Central memory CD8-positive, alpha-beta T cell (primary cell): Measurements from ENCODE around the gene SEMA5A.

ENCODE experiments used
- ATAC-seq: fragments of 150-1000 bp; cut with Tn5 transposase; replicated peaks from 2 replicates; pipeline ENCODE4 v1.10.0; 2022; ENCODE audit warnings: mild to moderate bottlenecking, moderate FRiP score, moderate number of reproducible peaks; ENCODE audit not compliant: poor library complexity, severe bottlenecking; ENCODE audit errors: extremely low read depth
- DNase-seq, 2 donors: peaks; one replicate each; pipeline ENCODE4 v3.0.0; 2021; ENCODE audit warnings: low spot score in 2 of 2
- H3K27ac Mint-ChIP-seq: one replicate; pipeline ENCODE4 v1.8.0; 2022; ENCODE audit warnings: low read depth, mild to moderate bottlenecking, moderate library complexity, mixed read lengths
- H3K27me3 Mint-ChIP-seq: one replicate; pipeline ENCODE4 v1.8.0; 2022; ENCODE audit warnings: mixed read lengths
- H3K36me3 Mint-ChIP-seq: one replicate; pipeline ENCODE4 v1.8.0; 2022; ENCODE audit warnings: mild to moderate bottlenecking, moderate library complexity, mixed read lengths; ENCODE audit not compliant: insufficient read depth
- H3K4me1 Mint-ChIP-seq: one replicate; pipeline ENCODE4 v1.8.0; 2022; ENCODE audit warnings: mixed read lengths
- H3K4me3 Mint-ChIP-seq: one replicate; pipeline ENCODE4 v1.8.0; 2022; ENCODE audit warnings: mild to moderate bottlenecking, moderate library complexity, mixed read lengths
- H3K9me3 Mint-ChIP-seq: one replicate; pipeline ENCODE4 v1.8.0; 2022; ENCODE audit warnings: mixed read lengths

The SEMA5A gene

GRCh38 chr5:9545992-9546851 is at the start of gene SEMA5A:
TSS of gene SEMA5A (minus strand) at chr5:9546075. CDS start at chr5:9379946, 166,129 bp downstream.
- ATAC-seq (peak; percentile 36), DNase-seq (no peak)
- no peak within 1 kb of the TSS for H3K27ac Mint-ChIP-seq
- H3K9me3 Mint-ChIP-seq = peaks cover 6% of the 10 kb centered on the region
- H3K27me3 Mint-ChIP-seq = peaks cover 19% of the 10 kb centered on the region
- no peaks in the 10 kb centered on the region for H3K4me1 Mint-ChIP-seq
- peaks cover 1% of the 10 kb centered on the region for H3K36me3 Mint-ChIP-seq
- H3K4me3 Mint-ChIP-seq = no peak within 1 kb of the TSS

DNA sequence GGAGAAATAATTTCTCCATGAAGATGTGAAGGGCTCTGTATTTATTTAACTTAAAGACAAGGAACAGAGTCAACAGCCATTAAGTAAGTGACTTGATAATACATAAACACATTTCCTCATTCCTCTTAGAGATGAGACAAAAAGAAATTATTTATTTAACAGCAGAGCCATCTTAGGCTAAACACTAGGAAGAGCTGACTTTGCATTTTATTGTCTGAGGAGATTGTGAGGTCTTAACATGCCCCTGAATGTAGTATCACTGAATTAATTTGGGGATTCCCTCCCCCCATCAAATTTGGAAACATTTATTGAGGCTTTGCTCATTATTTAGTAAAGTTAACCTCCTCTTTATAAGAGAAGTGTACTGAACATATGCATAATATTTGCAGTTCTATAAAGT is 49.0 kb upstream of the SEMA5A start:
- Mint-ChIP-seq H3K36me3 (peaks cover 2% of the 10 kb centered on the region), H3K27ac (no peak overlapping the region), H3K27me3 (no peaks in the 10 kb centered on the region), H3K4me1 (no peaks in the 10 kb centered on the region), H3K9me3 (peaks cover 17% of the 10 kb centered on the region), H3K4me3 (no peak overlapping the region)
- DNase-seq (no peak), ATAC-seq (no peak)

- Mint-ChIP-seq H3K4me3 (no peak overlapping the region), H3K27ac (no peak overlapping the region), H3K4me1 (no peaks in the 10 kb centered on the region), H3K27me3 (no peaks in the 10 kb centered on the region), H3K36me3 (no peaks in the 10 kb centered on the region), H3K9me3 (peaks cover 20% of the 10 kb centered on the region)
- no peak for DNase-seq
- ATAC-seq = no peak
These were observed 43.4 kb upstream of the SEMA5A start for GRCh38 chr5:9589049-9589835.

DNA sequence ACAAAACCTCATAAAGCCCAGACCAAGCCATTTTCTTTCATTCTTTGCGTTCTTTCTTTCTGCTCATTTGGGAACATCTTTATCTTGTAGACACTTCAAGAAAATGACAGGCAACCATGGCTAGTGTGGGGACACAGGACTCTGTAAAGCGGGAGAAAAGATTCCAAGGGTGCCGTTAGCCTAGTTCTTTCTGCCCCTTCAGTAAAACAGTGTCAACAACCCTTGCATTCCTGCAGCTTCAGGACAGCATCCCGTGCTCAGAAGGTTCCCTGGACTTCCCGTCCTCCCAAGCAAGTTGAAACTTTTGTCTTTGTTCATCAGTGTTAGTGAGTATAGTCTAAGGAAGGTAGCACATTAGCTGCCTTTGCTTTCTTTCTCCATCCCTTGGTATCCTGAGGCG is 42.4 kb upstream of the SEMA5A start:
- ATAC-seq (no peak), DNase-seq (no peak)
- Mint-ChIP-seq H3K4me1 (no peaks in the 10 kb centered on the region), H3K27ac (no peak overlapping the region), H3K27me3 (no peaks in the 10 kb centered on the region), H3K4me3 (no peak overlapping the region), H3K9me3 (peaks cover 20% of the 10 kb centered on the region), H3K36me3 (no peaks in the 10 kb centered on the region)

- Mint-ChIP-seq H3K27ac (no peak overlapping the region), H3K36me3 (no peaks in the 10 kb centered on the region), H3K4me1 (no peaks in the 10 kb centered on the region), H3K27me3 (no peaks in the 10 kb centered on the region), H3K9me3 (peaks cover 15% of the 10 kb centered on the region), H3K4me3 (no peak overlapping the region)
- no peak for DNase-seq
- ATAC-seq = no peak
These were observed 41.3 kb upstream of the SEMA5A start for GRCh38 chr5:9587135-9587534.

DNA sequence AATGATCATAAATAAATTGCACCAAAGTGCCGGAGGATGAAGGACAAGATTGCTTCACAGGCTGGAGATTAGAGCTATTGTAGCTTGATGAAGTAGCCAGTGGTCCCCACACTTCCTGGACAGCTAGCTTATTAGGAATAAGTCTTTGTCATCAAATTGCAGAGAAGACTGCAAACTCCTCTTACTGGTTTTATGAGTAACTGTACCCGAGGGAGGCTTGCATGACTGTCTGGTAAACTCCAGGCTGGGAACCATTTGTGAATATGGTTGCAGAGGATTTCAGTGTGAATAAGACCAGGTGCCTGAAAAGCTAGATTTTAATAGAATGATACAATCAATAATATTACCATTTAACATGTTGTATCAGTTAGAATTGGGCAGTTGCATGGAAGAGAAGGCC is 36.5 kb upstream of the SEMA5A start:
- Mint-ChIP-seq H3K27ac (no peak overlapping the region), H3K9me3 (no peaks in the 10 kb centered on the region), H3K4me1 (no peaks in the 10 kb centered on the region), H3K4me3 (no peak overlapping the region), H3K36me3 (no peaks in the 10 kb centered on the region), H3K27me3 (no peaks in the 10 kb centered on the region)
- ATAC-seq = no peak
- no peak for DNase-seq

DNA sequence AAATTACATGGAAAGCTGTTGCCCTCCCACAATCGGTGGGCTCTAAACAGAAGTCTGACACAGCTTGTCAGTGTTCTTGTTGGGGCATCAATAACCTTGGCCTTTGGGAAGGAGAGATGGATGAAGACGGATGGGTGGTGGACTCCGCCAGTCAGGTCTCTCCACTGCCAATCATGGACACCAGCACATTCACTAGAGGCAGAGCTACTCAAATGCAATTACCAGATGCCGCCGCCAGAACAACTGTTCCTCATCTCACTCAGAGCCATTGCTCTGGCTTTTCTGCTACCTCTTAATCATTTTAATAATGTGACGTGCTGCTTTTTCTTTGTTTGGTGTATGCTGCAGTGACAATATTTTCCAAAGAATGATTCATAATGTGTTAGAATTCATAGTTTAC is 27.9 kb upstream of the SEMA5A start:
- H3K9me3 Mint-ChIP-seq = peaks cover 22% of the 10 kb centered on the region
- H3K36me3 Mint-ChIP-seq = no peaks in the 10 kb centered on the region
- DNase-seq = no peak
- ATAC-seq = no peak
- no peak overlapping the region for H3K4me3 Mint-ChIP-seq
- H3K27me3 Mint-ChIP-seq = no peaks in the 10 kb centered on the region
- no peak overlapping the region for H3K27ac Mint-ChIP-seq
- H3K4me1 Mint-ChIP-seq = no peaks in the 10 kb centered on the region

GRCh38 chr5:9572246-9572645 is 26.4 kb upstream of the SEMA5A start:
- H3K4me1 Mint-ChIP-seq = no peaks in the 10 kb centered on the region
- H3K4me3 Mint-ChIP-seq = no peak overlapping the region
- ATAC-seq (no peak), DNase-seq (no peak)
- H3K27ac Mint-ChIP-seq = no peak overlapping the region
- no peaks in the 10 kb centered on the region for H3K27me3 Mint-ChIP-seq
- H3K9me3 Mint-ChIP-seq = peaks cover 24% of the 10 kb centered on the region
- no peaks in the 10 kb centered on the region for H3K36me3 Mint-ChIP-seq

DNA sequence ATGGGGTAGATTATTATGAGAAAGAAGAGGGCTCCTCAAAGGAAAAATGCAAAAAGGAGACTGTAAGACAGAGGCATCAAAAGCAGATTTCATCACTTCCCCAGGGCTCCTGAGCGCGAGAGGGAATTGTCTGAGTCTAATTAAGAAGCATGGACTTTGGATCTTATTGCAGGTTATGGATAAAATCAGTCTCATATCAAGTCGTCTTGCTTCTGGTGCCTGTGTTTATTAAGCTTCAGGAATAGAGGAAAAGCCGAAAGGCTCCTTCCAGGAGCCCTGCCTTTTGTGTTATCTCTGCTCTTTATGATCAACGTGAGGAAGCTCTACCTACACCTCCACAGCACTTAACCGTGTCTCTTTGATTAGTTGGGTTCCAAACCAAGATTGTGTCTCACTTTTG is 25.0 kb upstream of the SEMA5A start:
- H3K27ac Mint-ChIP-seq = no peak overlapping the region
- H3K27me3 Mint-ChIP-seq = no peaks in the 10 kb centered on the region
- ATAC-seq = no peak
- H3K9me3 Mint-ChIP-seq = peaks cover 24% of the 10 kb centered on the region
- no peaks in the 10 kb centered on the region for H3K4me1 Mint-ChIP-seq
- no peak for DNase-seq
- no peak overlapping the region for H3K4me3 Mint-ChIP-seq
- H3K36me3 Mint-ChIP-seq = no peaks in the 10 kb centered on the region

- no peak overlapping the region for H3K4me3 Mint-ChIP-seq
- H3K36me3 Mint-ChIP-seq = no peaks in the 10 kb centered on the region
- no peaks in the 10 kb centered on the region for H3K27me3 Mint-ChIP-seq
- no peak for DNase-seq
- no peak for ATAC-seq
- H3K27ac Mint-ChIP-seq = no peak overlapping the region
- H3K9me3 Mint-ChIP-seq = peaks cover 20% of the 10 kb centered on the region
- no peaks in the 10 kb centered on the region for H3K4me1 Mint-ChIP-seq
These were observed 21.2 kb upstream of the SEMA5A start for GRCh38 chr5:9567039-9567438.

GRCh38 chr5:9564752-9565151 is 18.9 kb upstream of the SEMA5A start:
- Mint-ChIP-seq H3K9me3 (peaks cover 28% of the 10 kb centered on the region), H3K4me3 (no peak overlapping the region), H3K27ac (no peak overlapping the region), H3K36me3 (no peaks in the 10 kb centered on the region), H3K4me1 (no peaks in the 10 kb centered on the region), H3K27me3 (no peaks in the 10 kb centered on the region)
- ATAC-seq (no peak), DNase-seq (no peak)

DNA sequence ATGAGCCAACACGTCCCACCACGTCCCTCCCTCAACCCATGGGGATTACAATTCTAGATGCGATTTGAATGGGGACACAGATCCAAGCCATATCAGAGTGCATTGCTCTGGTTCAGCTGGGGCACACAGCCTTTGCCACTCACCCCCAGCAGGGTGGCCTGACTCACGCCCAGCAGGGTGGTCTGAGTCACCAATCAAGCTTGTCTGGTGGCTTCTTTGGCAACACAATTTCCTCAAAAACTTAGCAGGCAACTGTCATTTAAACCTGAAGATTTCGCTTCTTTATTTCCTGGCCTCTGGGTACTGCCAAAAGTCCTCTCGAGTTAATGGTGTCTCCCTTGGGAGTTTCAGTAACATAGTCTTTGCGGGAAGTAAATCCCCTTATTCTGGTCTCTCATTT is 16.3 kb upstream of the SEMA5A start:
- Mint-ChIP-seq H3K4me1 (no peaks in the 10 kb centered on the region), H3K9me3 (peaks cover 24% of the 10 kb centered on the region), H3K27me3 (no peaks in the 10 kb centered on the region), H3K27ac (no peak overlapping the region), H3K36me3 (no peaks in the 10 kb centered on the region), H3K4me3 (no peak overlapping the region)
- DNase-seq (no peak), ATAC-seq (no peak)

DNA sequence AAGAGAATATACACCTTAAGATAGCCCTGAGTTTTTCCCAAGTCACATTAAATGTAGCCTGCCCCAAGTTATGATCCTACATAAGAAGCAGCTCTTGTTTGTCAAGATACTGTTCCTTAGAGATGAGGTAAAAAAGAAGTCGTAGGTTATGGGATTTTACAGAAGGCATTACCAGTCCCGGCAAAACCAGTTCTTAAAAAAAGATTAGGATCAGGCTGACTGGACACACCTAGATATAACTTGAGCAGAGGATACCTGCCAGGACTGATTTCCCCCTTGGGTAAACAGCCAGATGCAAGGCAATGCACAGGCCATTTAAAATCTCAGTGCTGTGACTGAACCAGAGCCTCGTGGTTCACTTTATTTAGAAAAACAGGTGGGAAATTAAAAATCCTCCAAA is 14.1 kb upstream of the SEMA5A start:
- no peak for ATAC-seq
- Mint-ChIP-seq H3K4me1 (no peaks in the 10 kb centered on the region), H3K36me3 (no peaks in the 10 kb centered on the region), H3K27me3 (no peaks in the 10 kb centered on the region), H3K4me3 (no peak overlapping the region), H3K9me3 (peaks cover 33% of the 10 kb centered on the region), H3K27ac (no peak overlapping the region)
- DNase-seq = no peak
